KMS-11 (cell line): ENCODE results near the gene PTPN4.

Source experiments
- H2AFZ ChIP-seq: fragments of 200-600 bp; sonication (generic); 2 replicates; pipeline ENCODE4 v1.6.1; 2016; ENCODE audit warnings: antibody characterized with exemption, mixed run types, low read depth
- H3K27ac ChIP-seq: fragments of 200-600 bp; sonication (generic); 2 replicates; pipeline ENCODE4 v1.6.1; 2016; ENCODE audit warnings: mild to moderate bottlenecking, mixed run types
- H3K27me3 ChIP-seq: fragments of 200-600 bp; sonication (generic); 2 replicates; pipeline ENCODE4 v1.6.1; 2017; ENCODE audit warnings: mild to moderate bottlenecking, low read depth, mixed run types, moderate library complexity; ENCODE audit not compliant: insufficient read depth
- H3K36me3 ChIP-seq: fragments of 200-600 bp; sonication (generic); 2 replicates; pipeline ENCODE4 v1.6.1; 2017; ENCODE audit warnings: mild to moderate bottlenecking, mixed run types; ENCODE audit not compliant: insufficient read depth
- H3K4me1 ChIP-seq: fragments of 200-600 bp; sonication (generic); 2 replicates; pipeline ENCODE4 v1.6.1; 2016; ENCODE audit warnings: mild to moderate bottlenecking, low read depth, mixed run types; ENCODE audit not compliant: poor library complexity, severe bottlenecking
- H3K4me2 ChIP-seq: fragments of 200-600 bp; sonication (generic); 2 replicates; pipeline ENCODE4 v1.7.0; 2016; ENCODE audit warnings: mild to moderate bottlenecking, mixed run types
- H3K4me3 ChIP-seq: fragments of 200-600 bp; sonication (generic); IDR thresholded peaks from 2 replicates; pipeline ENCODE4 v1.6.1; 2017; ENCODE audit warnings: low read depth, low read length, mixed read lengths; ENCODE audit not compliant: insufficient read depth
- H3K79me2 ChIP-seq: fragments of 200-600 bp; sonication (generic); 2 replicates; pipeline ENCODE4 v1.6.1; 2016; ENCODE audit warnings: low read depth, mixed run types; ENCODE audit not compliant: insufficient read depth
- H3K9ac ChIP-seq: fragments of 200-600 bp; sonication (generic); 2 replicates; pipeline ENCODE4 v1.6.1; 2016; ENCODE audit warnings: mild to moderate bottlenecking, mixed run types
- H4K20me1 ChIP-seq: fragments of 200-600 bp; sonication (generic); 2 replicates; pipeline ENCODE4 v1.6.1; 2016; ENCODE audit warnings: mild to moderate bottlenecking, mixed run types; ENCODE audit not compliant: insufficient read depth
- CTCF ChIP-seq: fragments of 200-600 bp; sonication (generic); conservative IDR thresholded peaks from 2 replicates; pipeline ENCODE4 v1.6.1; 2017; ENCODE audit warnings: low read depth, mild to moderate bottlenecking, antibody characterized with exemption, low read length, moderate library complexity, mixed read lengths

PTPN4 gene

GRCh38 chr2:119753930-119754321, 5.8 kb upstream of the PTPN4 start:
- no peak overlapping the region for H3K9ac ChIP-seq

GRCh38 chr2:119755906-119756305, 3.8 kb upstream of the PTPN4 start:
- Histone ChIP-seq H3K4me2 (no peak overlapping the region), H3K4me3 (no peak overlapping the region), H3K27ac (no peak overlapping the region), H3K9ac (no peak overlapping the region), H3K27me3 (no peaks in the 10 kb centered on the region), H3K4me1 (no peaks in the 10 kb centered on the region), H4K20me1 (no peaks in the 10 kb centered on the region), H2AFZ (no peak overlapping the region), H3K36me3 (no peaks in the 10 kb centered on the region), H3K79me2 (peaks cover 8% of the 10 kb centered on the region; the same call in 1 of the 2 replicates)
- no peak for TF ChIP-seq CTCF

More at GRCh38 chr2:119753930-119754321, 5.8 kb upstream of the PTPN4 start:
- Histone ChIP-seq H2AFZ (no peak overlapping the region), H3K36me3 (no peaks in the 10 kb centered on the region), H4K20me1 (no peaks in the 10 kb centered on the region), H3K4me2 (no peak overlapping the region), H3K27me3 (no peaks in the 10 kb centered on the region), H3K27ac (no peak overlapping the region), H3K79me2 (no peaks in the 10 kb centered on the region), H3K4me1 (no peaks in the 10 kb centered on the region), H3K4me3 (no peak overlapping the region)
- TF ChIP-seq CTCF: no peak

- Histone ChIP-seq H3K4me1 (no peaks in the 10 kb centered on the region), H3K9ac (no peak overlapping the region), H4K20me1 (no peaks in the 10 kb centered on the region), H3K27ac (no peak overlapping the region), H2AFZ (no peak overlapping the region), H3K4me3 (no peak overlapping the region), H3K79me2 (peaks cover 17% of the 10 kb centered on the region; the same call in 1 of the 2 replicates), H3K36me3 (no peaks in the 10 kb centered on the region), H3K27me3 (no peaks in the 10 kb centered on the region), H3K4me2 (no peak overlapping the region)
- TF ChIP-seq CTCF: no peak
Observed at GRCh38 chr2:119756837-119757236, 2.9 kb upstream of the PTPN4 start.

- no peaks in the 10 kb centered on the region for H3K36me3 ChIP-seq
- H3K27me3 ChIP-seq: no peaks in the 10 kb centered on the region
- peak overlapping the region; percentile 67 for H2AFZ ChIP-seq
- H3K4me1 ChIP-seq: peaks cover 8% of the 10 kb centered on the region
- H3K9ac ChIP-seq: peak overlapping the region; percentile 86; the same call in 1 of the 2 replicates
- H3K4me3 ChIP-seq: no peak overlapping the region
- H4K20me1 ChIP-seq: no peaks in the 10 kb centered on the region; the same call in 1 of the 2 replicates
- peak overlapping the region; percentile 24; the same call in 1 of the 2 replicates for H3K27ac ChIP-seq
- H3K4me2 ChIP-seq: peak overlapping the region; percentile 51
- peaks cover 38% of the 10 kb centered on the region for H3K79me2 ChIP-seq
- TF ChIP-seq CTCF: no peak
Observed at GRCh38 chr2:119758881-119759450, 756 bp upstream of the PTPN4 start.
